ENCODE results near the gene SYCE3. TPM values are rescaled to one million over a fixed set of nuclear protein-coding genes. Genes with fewer than 3 reads are reported as not detected.

Gene SYCE3
- total and polyA plus RNA-seq, 9 of the 15 experiments (the other 6 are each of a cell fraction or from before 2014, with no cell fraction given) = 0.56 TPM; not detected in 8

- no peak overlapping the region for H3K9ac ChIP-seq (ENCODE audit: insufficient read depth in 1 of 2, low read depth in 2 of 2, low read length in 2 of 2)
- in situ Hi-C loops (cut with MboI) = loop anchor here (5.0 kb wide), 1 partner anchor 48 kb away; no protein-coding TSS in a partner anchor
- no peaks in the 10 kb centered on the region for H3K36me3 ChIP-seq (ENCODE audit: control insufficient read depth, insufficient read depth, low read length)
- peaks cover 0 to 10% of the 10 kb centered on the region in 2 experiments; a peak in 3 of 5 replicates for H3K4me1 ChIP-seq (replicated peaks in 1 of 2; ENCODE audit: control insufficient read depth in 2 of 2, insufficient read depth in 2 of 2, low read length in 2 of 2)
- no peak overlapping the region for H2AFZ ChIP-seq (ENCODE audit: low read depth, low read length)
- intact Hi-C loops (cut with micrococcal nuclease) = no loop called here
- no peak overlapping the region for H3K4me3 ChIP-seq
- no peak for DNase-seq (ENCODE audit: extremely low read depth in 1 of 4, low spot score in 3 of 4)
- no peak overlapping the region for H3K27ac ChIP-seq (ENCODE audit: extremely low read depth, low read depth, low read length)
- H3K27me3 ChIP-seq (ENCODE audit: control insufficient read depth in 2 of 2, insufficient read depth in 2 of 2, low read length in 2 of 2) = no peaks in the 10 kb centered on the region
- no TSS peak for BruUV-seq (replicated peaks)
- TF ChIP-seq ESRRA (IDR thresholded peaks at IDR 0.05; ENCODE audit: borderline replicate concordance, low read depth) (no peak), BCLAF1 (IDR thresholded peaks at IDR 0.05; ENCODE audit: borderline replicate concordance in 1 of 2, control insufficient read depth in 1 of 2, low read depth in 2 of 2, low read length in 1 of 2) (no peak), PCBP1 (IDR thresholded peaks at IDR 0.05; ENCODE audit: low read depth, low read length, poor library complexity, severe bottlenecking) (no peak), POLR2AphosphoS2 (IDR thresholded peaks at IDR 0.05; ENCODE audit: low read length) (no peak), SRF (CRISPR knock-in tag; IDR thresholded peaks at IDR 0.05) (no peak)
- TF ChIP-seq, protein P1, sequence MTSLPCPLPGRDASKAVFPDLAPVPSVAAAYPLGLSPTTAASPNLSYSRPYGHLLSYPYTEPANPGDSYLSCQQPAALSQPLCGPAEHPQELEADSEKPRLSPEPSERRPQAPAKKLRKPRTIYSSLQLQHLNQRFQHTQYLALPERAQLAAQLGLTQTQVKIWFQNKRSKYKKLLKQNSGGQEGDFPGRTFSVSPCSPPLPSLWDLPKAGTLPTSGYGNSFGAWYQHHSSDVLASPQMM (CRISPR knock-in tag; IDR thresholded peaks at IDR 0.05) = no peak
- 72% methylated on average over 13 of the region's 13 CpGs for WGBS (ENCODE audit: insufficient coverage, low coverage, missing lambda C conversion rate)
- no peaks in the 10 kb centered on the region for H3K9me1 ChIP-seq (ENCODE audit: control insufficient read depth, insufficient read depth, low read length)
- H3K79me2 ChIP-seq (ENCODE audit: control insufficient read depth, insufficient read depth, low read length) = no peaks in the 10 kb centered on the region
- no peak overlapping the region for H3K4me2 ChIP-seq (ENCODE audit: insufficient read depth, low read length)
- CTCF ChIA-PET (ENCODE audit: low intra/inter-chr PET ratio) = no interaction called here
- no peaks in the 10 kb centered on the region for H3K9me3 ChIP-seq (replicated peaks; ENCODE audit: control insufficient read depth, insufficient read depth, low read depth, low read length)
- POLR2A ChIA-PET = interaction anchor here (0.6 kb wide), 2 partner anchors 48 to 73 kb away, joined by 3 read pairs; no protein-coding TSS in a partner anchor
- no peaks in the 10 kb centered on the region for H4K20me1 ChIP-seq (replicated peaks; ENCODE audit: control insufficient read depth, insufficient read depth, low read length)
- no peak for FAIRE-seq
- ATAC-seq = no peak
Observed at GRCh38 chr22:50569896-50570535, 7.3 kb upstream of the SYCE3 start.

All from K562 (cell line).